OCI-LY7 (cell line): ENCODE results near the gene KCTD13. TPM values are rescaled to one million over a fixed set of nuclear protein-coding genes. Genes with fewer than 3 reads are reported as not detected.
A peak's percentile ranks its signal among the peaks of the same experiment; 100 is the strongest.

Experiments
- BruUV-seq: library from RNA; stranded (reverse); fragments of 400-500 nt; replicated peaks from 2 replicates; lab custom pipeline; 2021; lab: Mats Ljungman, UMichigan
- CTCF ChIA-PET: fragments of 300-600 bp; sonication (Branson Sonifier 250); formaldehyde crosslinking; loops from one replicate; lab custom pipeline; 2022; ENCODE audit warnings: antibody characterized with exemption; ENCODE audit not compliant: unreplicated experiment; lab: Charles Lee
- POLR2A ChIA-PET: fragments of 300-600 bp; sonication (Branson Sonifier 250); formaldehyde crosslinking; loops from one replicate; lab custom pipeline; 2022; ENCODE audit warnings: antibody characterized with exemption; lab: Charles Lee
- DNase-seq: peaks from one replicate; pipeline ENCODE4 v3.0.0-alpha.2; 2015; ENCODE audit warnings: low spot score
- H2AFZ ChIP-seq: fragments of 200-600 bp; sonication (generic), shearing (Covaris generic); 2 replicates; pipeline ENCODE4 v1.6.1; 2014; ENCODE audit warnings: mild to moderate bottlenecking, antibody characterized with exemption, low read length, moderate library complexity
- H3K27ac ChIP-seq: fragments of 200-600 bp; sonication (generic); 2 replicates; pipeline ENCODE4 v1.5.1; 2014; ENCODE audit warnings: mixed run types, low read depth, mild to moderate bottlenecking, moderate library complexity, low read length, inconsistent platforms; ENCODE audit not compliant: poor library complexity, severe bottlenecking
- H3K36me3 ChIP-seq: fragments of 200-600 bp; sonication (generic); 2 replicates; pipeline ENCODE4 v1.6.1; 2014; ENCODE audit warnings: mild to moderate bottlenecking, antibody characterized with exemption, low read length, moderate library complexity, mixed read lengths; ENCODE audit not compliant: insufficient read depth
- H3K4me1 ChIP-seq: fragments of 200-600 bp; sonication (generic); 2 replicates; pipeline ENCODE4 v1.5.1; 2014; ENCODE audit warnings: mild to moderate bottlenecking, low read length; ENCODE audit not compliant: insufficient read depth, poor library complexity, severe bottlenecking
- H3K4me2 ChIP-seq: fragments of 200-600 bp; sonication (generic); 2 replicates; pipeline ENCODE4 v1.6.1; 2014; ENCODE audit warnings: mild to moderate bottlenecking, low read length
- H3K4me3 ChIP-seq: fragments of 200-600 bp; sonication (generic); 2 replicates; pipeline ENCODE4 v1.5.1; 2014; ENCODE audit warnings: mild to moderate bottlenecking, low read depth, low read length; ENCODE audit not compliant: poor library complexity, severe bottlenecking
- H3K79me2 ChIP-seq: fragments of 200-600 bp; sonication (generic); 2 replicates; pipeline ENCODE4 v1.6.1; 2016; ENCODE audit warnings: low read depth, mild to moderate bottlenecking, low read length, moderate library complexity, mixed read lengths; ENCODE audit not compliant: insufficient read depth
- H3K9me2 ChIP-seq: fragments of 200-600 bp; sonication (generic); 2 replicates; pipeline ENCODE4 v1.6.1; 2016; ENCODE audit warnings: mild to moderate bottlenecking, low read length, mixed read lengths; ENCODE audit not compliant: insufficient read depth
- H3K9me3 ChIP-seq: fragments of 200-600 bp; sonication (generic); 2 replicates; pipeline ENCODE4 v1.6.1; 2014; ENCODE audit warnings: mild to moderate bottlenecking, mixed run types, low read length, mixed read lengths
- H4K20me1 ChIP-seq: fragments of 200-600 bp; sonication (generic); 2 replicates; pipeline ENCODE4 v1.6.1; 2014; ENCODE audit warnings: mild to moderate bottlenecking, antibody characterized with exemption, low read length, moderate library complexity, mixed read lengths; ENCODE audit not compliant: insufficient read depth
- CTCF ChIP-seq: fragments of 200-600 bp; sonication (generic); conservative IDR thresholded peaks from 2 replicates; pipeline ENCODE4 v1.5.1; 2014; ENCODE audit warnings: mild to moderate bottlenecking, antibody characterized with exemption, low read length, moderate library complexity, mixed read lengths
- EZH2phosphoT487 ChIP-seq: fragments of 200-600 bp; sonication (generic); IDR thresholded peaks from 2 replicates; pipeline ENCODE4 v1.6.1; 2018; ENCODE audit warnings: low read depth, borderline replicate concordance, mild to moderate bottlenecking, mixed run types, antibody characterized with exemption, low read length, moderate library complexity, mixed read lengths
- intact Hi-C: fragments of 100-400 bp; cut with micrococcal nuclease; formaldehyde crosslinking; loops from one replicate; pipeline ENCODE4 v1.10.0; 2022; ENCODE audit not compliant: unreplicated experiment
- total RNA-seq, 2 experiments: library from RNA; depleted of rRNA in 1 of 2; stranded (reverse); fragments of >200 nt in 1 of 2; shearing (Covaris generic) in 1 of 2; gene quantifications; 2 replicates each; pipeline ENCODE4 v1.2.3, GENCODE V29; 2014 to 2022

Gene KCTD13
- total RNA-seq, 2 experiments from 2014 or later, result 15.9 to 48.0 TPM

GRCh38 chr16:29877266-29877961, 48.6 kb downstream of the KCTD13 start:
- peaks cover 15% of the 10 kb centered on the region for H3K4me1 ChIP-seq
- no peak overlapping the region for H3K27ac ChIP-seq
- peak overlapping the region; percentile 33; the same call in 1 of the 2 replicates for H2AFZ ChIP-seq
- ChIA-PET POLR2A (interaction anchor here (0.5 to 1.2 kb wide), 4 partner anchors 62 to 96 kb away, joined by 3 read pairs; partner anchors contain the start of gene TAOK2), CTCF (interaction anchor here (0.6 to 1.0 kb wide), 4 partner anchors 29 to 215 kb away, joined by 3 read pairs; no protein-coding TSS in a partner anchor)
- peak overlapping the region; percentile 20 for H3K4me3 ChIP-seq
- BruUV-seq, result no TSS peak
- intact Hi-C loops, result loop anchor here (5.0 kb wide), 1 partner anchor 145 kb away; the partner anchor contains the start of gene C16orf92
- no peaks in the 10 kb centered on the region for H4K20me1 ChIP-seq
- TF ChIP-seq EZH2phosphoT487 (no peak), CTCF (no peak)
- H3K79me2 ChIP-seq, result no peaks in the 10 kb centered on the region
- peak; percentile 95 for DNase-seq
- H3K9me2 ChIP-seq, result no peaks in the 10 kb centered on the region
- H3K4me2 ChIP-seq, result peak overlapping the region; percentile 10; the same call in 1 of the 2 replicates
- H3K36me3 ChIP-seq, result no peaks in the 10 kb centered on the region
- no peaks in the 10 kb centered on the region for H3K9me3 ChIP-seq

- peak overlapping the region; percentile 10; the same call in 1 of the 2 replicates for H3K4me2 ChIP-seq
- CTCF ChIA-PET, result interaction anchor here (0.6 to 1.0 kb wide), 2 partner anchors 96 to 215 kb away, joined by 3 read pairs; no protein-coding TSS in a partner anchor
- peak overlapping the region; percentile 20 for H3K4me3 ChIP-seq
- H3K79me2 ChIP-seq, result no peaks in the 10 kb centered on the region
- peak overlapping the region; percentile 33; the same call in 1 of the 2 replicates for H2AFZ ChIP-seq
- H3K27ac ChIP-seq, result no peak overlapping the region
- no peaks in the 10 kb centered on the region for H3K9me2 ChIP-seq
- peaks cover 15% of the 10 kb centered on the region for H3K4me1 ChIP-seq
- H4K20me1 ChIP-seq, result no peaks in the 10 kb centered on the region
- no peak for DNase-seq
- H3K36me3 ChIP-seq, result no peaks in the 10 kb centered on the region
- intact Hi-C loops, result loop anchor here (5.0 kb wide), 1 partner anchor 146 kb away; the partner anchor contains the start of gene C16orf92
- TF ChIP-seq CTCF (no peak), EZH2phosphoT487 (no peak)
- POLR2A ChIA-PET, result interaction anchor here (0.5 to 1.2 kb wide), 3 partner anchors 69 to 97 kb away, joined by 3 to 5 read pairs (median 3); partner anchors contain the start of gene TAOK2
- no TSS peak for BruUV-seq
- no peaks in the 10 kb centered on the region for H3K9me3 ChIP-seq
Measured at GRCh38 chr16:29876594-29877249, 49.3 kb downstream of the KCTD13 start.
